ENCODE measurements around the gene GNAO1. TPM values are rescaled to one million over a fixed set of nuclear protein-coding genes. Genes with fewer than 3 reads are reported as not detected.

Gene GNAO1
- total and polyA plus RNA-seq, 2 of the 13 experiments (the other 11 are each of a cell fraction or from before 2014, with no cell fraction given) = not detected

DNA sequence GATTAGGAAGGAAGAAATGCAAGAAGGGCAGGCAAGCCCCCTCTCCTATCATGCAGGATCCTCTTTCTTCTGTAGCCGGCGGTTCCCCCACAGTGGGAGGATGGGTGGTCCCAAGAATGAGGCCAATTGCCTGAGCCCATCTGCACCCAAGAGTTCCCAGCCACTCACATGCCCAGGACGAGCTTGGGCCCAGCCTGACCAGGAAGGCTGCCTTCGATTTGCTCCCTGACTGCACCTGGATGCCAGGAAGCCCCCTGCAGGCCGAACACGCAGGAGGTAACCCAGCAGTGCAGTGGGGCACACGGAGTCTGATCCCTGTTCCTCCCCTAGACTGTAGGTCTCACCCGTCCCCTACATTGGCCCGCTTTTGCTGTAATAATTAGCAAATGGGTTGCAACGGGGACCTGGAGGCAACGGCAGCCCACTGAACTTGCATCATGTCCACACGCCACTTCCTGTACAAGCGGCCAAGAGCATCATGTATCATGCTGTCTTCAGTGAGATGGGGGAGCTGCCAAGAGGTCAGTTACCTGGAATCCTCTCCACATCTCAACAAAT lies 166.6 kb downstream of the GNAO1 start (continued):
- TF ChIP-seq ZNF598 (CRISPR knock-in tag; IDR thresholded peaks at IDR 0.05; ENCODE audit: borderline replicate concordance) = 0 out of 2 replicates have a peak, but pooled peaks have one; percentile 59
- TF ChIP-seq PAX8 (CRISPR knock-in tag; IDR thresholded peaks at IDR 0.05; ENCODE audit: borderline replicate concordance) = no peak
- no peak for TF ChIP-seq ATAD3A (CRISPR knock-in tag; IDR thresholded peaks at IDR 0.05)
- peak; percentile 48; the same call in 1 of the 2 replicates for TF ChIP-seq ERF (CRISPR knock-in tag; IDR thresholded peaks at IDR 0.05)
- TF ChIP-seq ZNF557 (CRISPR knock-in tag; IDR thresholded peaks at IDR 0.05) = no peak
- no peak for TF ChIP-seq AGO1 (IDR thresholded peaks at IDR 0.05; ENCODE audit: low read depth, low read length, poor library complexity, severe bottlenecking)
- no peak for TF ChIP-seq CAMTA2 (CRISPR knock-in tag; IDR thresholded peaks at IDR 0.05; ENCODE audit: borderline replicate concordance)
- TF ChIP-seq, protein P1, sequence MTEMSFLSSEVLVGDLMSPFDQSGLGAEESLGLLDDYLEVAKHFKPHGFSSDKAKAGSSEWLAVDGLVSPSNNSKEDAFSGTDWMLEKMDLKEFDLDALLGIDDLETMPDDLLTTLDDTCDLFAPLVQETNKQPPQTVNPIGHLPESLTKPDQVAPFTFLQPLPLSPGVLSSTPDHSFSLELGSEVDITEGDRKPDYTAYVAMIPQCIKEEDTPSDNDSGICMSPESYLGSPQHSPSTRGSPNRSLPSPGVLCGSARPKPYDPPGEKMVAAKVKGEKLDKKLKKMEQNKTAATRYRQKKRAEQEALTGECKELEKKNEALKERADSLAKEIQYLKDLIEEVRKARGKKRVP (CRISPR knock-in tag; IDR thresholded peaks at IDR 0.05) = no peak
- no peak for TF ChIP-seq SIN3B (IDR thresholded peaks at IDR 0.05; ENCODE audit: low read length)
- TF ChIP-seq, protein P2, sequence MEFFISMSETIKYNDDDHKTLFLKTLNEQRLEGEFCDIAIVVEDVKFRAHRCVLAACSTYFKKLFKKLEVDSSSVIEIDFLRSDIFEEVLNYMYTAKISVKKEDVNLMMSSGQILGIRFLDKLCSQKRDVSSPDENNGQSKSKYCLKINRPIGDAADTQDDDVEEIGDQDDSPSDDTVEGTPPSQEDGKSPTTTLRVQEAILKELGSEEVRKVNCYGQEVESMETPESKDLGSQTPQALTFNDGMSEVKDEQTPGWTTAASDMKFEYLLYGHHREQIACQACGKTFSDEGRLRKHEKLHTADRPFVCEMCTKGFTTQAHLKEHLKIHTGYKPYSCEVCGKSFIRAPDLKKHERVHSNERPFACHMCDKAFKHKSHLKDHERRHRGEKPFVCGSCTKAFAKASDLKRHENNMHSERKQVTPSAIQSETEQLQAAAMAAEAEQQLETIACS (CRISPR knock-in tag; IDR thresholded peaks at IDR 0.05) = no peak
- TF ChIP-seq, protein P3, sequence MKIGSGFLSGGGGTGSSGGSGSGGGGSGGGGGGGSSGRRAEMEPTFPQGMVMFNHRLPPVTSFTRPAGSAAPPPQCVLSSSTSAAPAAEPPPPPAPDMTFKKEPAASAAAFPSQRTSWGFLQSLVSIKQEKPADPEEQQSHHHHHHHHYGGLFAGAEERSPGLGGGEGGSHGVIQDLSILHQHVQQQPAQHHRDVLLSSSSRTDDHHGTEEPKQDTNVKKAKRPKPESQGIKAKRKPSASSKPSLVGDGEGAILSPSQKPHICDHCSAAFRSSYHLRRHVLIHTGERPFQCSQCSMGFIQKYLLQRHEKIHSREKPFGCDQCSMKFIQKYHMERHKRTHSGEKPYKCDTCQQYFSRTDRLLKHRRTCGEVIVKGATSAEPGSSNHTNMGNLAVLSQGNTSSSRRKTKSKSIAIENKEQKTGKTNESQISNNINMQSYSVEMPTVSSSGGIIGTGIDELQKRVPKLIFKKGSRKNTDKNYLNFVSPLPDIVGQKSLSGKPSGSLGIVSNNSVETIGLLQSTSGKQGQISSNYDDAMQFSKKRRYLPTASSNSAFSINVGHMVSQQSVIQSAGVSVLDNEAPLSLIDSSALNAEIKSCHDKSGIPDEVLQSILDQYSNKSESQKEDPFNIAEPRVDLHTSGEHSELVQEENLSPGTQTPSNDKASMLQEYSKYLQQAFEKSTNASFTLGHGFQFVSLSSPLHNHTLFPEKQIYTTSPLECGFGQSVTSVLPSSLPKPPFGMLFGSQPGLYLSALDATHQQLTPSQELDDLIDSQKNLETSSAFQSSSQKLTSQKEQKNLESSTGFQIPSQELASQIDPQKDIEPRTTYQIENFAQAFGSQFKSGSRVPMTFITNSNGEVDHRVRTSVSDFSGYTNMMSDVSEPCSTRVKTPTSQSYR (CRISPR knock-in tag; IDR thresholded peaks at IDR 0.05; ENCODE audit: borderline replicate concordance) = no peak
- TF ChIP-seq TBX3 (IDR thresholded peaks at IDR 0.05; ENCODE audit: borderline replicate concordance) = no peak
- peak; percentile 92 for TF ChIP-seq ZFX (CRISPR knock-in tag; IDR thresholded peaks at IDR 0.05; ENCODE audit: low read depth)
- TF ChIP-seq EEA1 (CRISPR knock-in tag; IDR thresholded peaks at IDR 0.05; ENCODE audit: borderline replicate concordance) = no peak
- no peak for TF ChIP-seq HNRNPLL (IDR thresholded peaks at IDR 0.05; ENCODE audit: low read depth, low read length, poor library complexity, severe bottlenecking)
- no peak for TF ChIP-seq CENPT (CRISPR knock-in tag; IDR thresholded peaks at IDR 0.05; ENCODE audit: low read depth)
- no peak for TF ChIP-seq DPF2 (CRISPR knock-in tag; IDR thresholded peaks at IDR 0.05; ENCODE audit: borderline replicate concordance, low read depth)
- TF ChIP-seq, protein P4, sequence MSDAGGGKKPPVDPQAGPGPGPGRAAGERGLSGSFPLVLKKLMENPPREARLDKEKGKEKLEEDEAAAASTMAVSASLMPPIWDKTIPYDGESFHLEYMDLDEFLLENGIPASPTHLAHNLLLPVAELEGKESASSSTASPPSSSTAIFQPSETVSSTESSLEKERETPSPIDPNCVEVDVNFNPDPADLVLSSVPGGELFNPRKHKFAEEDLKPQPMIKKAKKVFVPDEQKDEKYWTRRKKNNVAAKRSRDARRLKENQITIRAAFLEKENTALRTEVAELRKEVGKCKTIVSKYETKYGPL (CRISPR knock-in tag; IDR thresholded peaks at IDR 0.05) = no peak
- no peak for TF ChIP-seq FOSL1 (CRISPR knock-in tag; IDR thresholded peaks at IDR 0.05; ENCODE audit: borderline replicate concordance)
- TF ChIP-seq REXO4 (CRISPR knock-in tag; IDR thresholded peaks at IDR 0.05; ENCODE audit: borderline replicate concordance) = no peak
- TF ChIP-seq, protein P5, sequence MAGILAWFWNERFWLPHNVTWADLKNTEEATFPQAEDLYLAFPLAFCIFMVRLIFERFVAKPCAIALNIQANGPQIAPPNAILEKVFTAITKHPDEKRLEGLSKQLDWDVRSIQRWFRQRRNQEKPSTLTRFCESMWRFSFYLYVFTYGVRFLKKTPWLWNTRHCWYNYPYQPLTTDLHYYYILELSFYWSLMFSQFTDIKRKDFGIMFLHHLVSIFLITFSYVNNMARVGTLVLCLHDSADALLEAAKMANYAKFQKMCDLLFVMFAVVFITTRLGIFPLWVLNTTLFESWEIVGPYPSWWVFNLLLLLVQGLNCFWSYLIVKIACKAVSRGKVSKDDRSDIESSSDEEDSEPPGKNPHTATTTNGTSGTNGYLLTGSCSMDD (CRISPR knock-in tag; IDR thresholded peaks at IDR 0.05) = no peak
- TF ChIP-seq, protein P6, sequence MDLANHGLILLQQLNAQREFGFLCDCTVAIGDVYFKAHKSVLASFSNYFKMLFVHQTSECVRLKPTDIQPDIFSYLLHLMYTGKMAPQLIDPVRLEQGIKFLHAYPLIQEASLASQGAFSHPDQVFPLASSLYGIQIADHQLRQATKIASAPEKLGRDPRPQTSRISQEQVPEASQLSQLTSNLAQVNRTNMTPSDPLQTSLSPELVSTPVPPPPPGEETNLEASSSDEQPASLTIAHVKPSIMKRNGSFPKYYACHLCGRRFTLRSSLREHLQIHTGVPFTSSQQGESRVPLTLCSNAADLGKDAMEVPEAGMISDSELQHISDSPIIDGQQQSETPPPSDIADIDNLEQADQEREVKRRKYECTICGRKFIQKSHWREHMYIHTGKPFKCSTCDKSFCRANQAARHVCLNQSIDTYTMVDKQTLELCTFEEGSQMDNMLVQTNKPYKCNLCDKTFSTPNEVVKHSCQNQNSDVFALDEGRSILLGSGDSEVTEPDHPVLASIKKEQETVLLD (CRISPR knock-in tag; IDR thresholded peaks at IDR 0.05; ENCODE audit: low read depth) = no peak

Data from HepG2 (cell line).